Pons (tissue), 1 donor: Measurements from ENCODE around the gene LMO7.

Experiments used
- DNase-seq: peaks from one replicate; pipeline ENCODE4 v3.0.0-alpha.2; 2016; ENCODE audit warnings: low spot score

Gene LMO7

GRCh38 chr13:75635828-75636435 lies at the start of gene LMO7:
LMO7 (plus strand) TSS chr13:75636330; CDS start chr13:75636658, 328 bp downstream.
- DNase-seq, result no peak

GRCh38 chr13:75587679-75588078 lies 48.5 kb upstream of the LMO7 start:
- no peak for DNase-seq

GRCh38 chr13:75596657-75597182 lies 39.4 kb upstream of the LMO7 start:
- DNase-seq, result no peak

- DNase-seq, result no peak
These were observed 35.8 kb upstream of the LMO7 start for GRCh38 chr13:75600371-75600770.

GRCh38 chr13:75603038-75603437 lies 33.1 kb upstream of the LMO7 start:
- DNase-seq, result no peak

GRCh38 chr13:75607447-75607846 lies 28.7 kb upstream of the LMO7 start:
- no peak for DNase-seq

- DNase-seq, result no peak
These were observed 25.7 kb upstream of the LMO7 start for GRCh38 chr13:75610466-75610865.

- DNase-seq, result no peak
These were observed 23.8 kb upstream of the LMO7 start for GRCh38 chr13:75612354-75612753.

GRCh38 chr13:75617230-75617629 lies 18.9 kb upstream of the LMO7 start:
- no peak for DNase-seq

- no peak for DNase-seq
These were observed 17.8 kb upstream of the LMO7 start for GRCh38 chr13:75618308-75618707.

- DNase-seq, result no peak
These were observed 16.1 kb upstream of the LMO7 start for GRCh38 chr13:75620020-75620419.

- DNase-seq, result no peak
These were observed 15.0 kb upstream of the LMO7 start for GRCh38 chr13:75621147-75621546.

GRCh38 chr13:75628801-75629200 lies 7.3 kb upstream of the LMO7 start:
- no peak for DNase-seq

GRCh38 chr13:75633285-75633684 lies 2.8 kb upstream of the LMO7 start:
- no peak for DNase-seq

GRCh38 chr13:75635101-75635827 lies 866 bp upstream of the LMO7 start:
- DNase-seq, result no peak

GRCh38 chr13:75636436-75637180 lies 478 bp downstream of the LMO7 start:
- no peak for DNase-seq

- DNase-seq, result no peak
These were observed 1.1 kb downstream of the LMO7 start for GRCh38 chr13:75637181-75637750.

- DNase-seq, result no peak
These were observed 3.3 kb downstream of the LMO7 start for GRCh38 chr13:75639454-75639853.

GRCh38 chr13:75641026-75641425 lies 4.9 kb downstream of the LMO7 start:
- no peak for DNase-seq

- DNase-seq, result no peak
These were observed 7.1 kb downstream of the LMO7 start for GRCh38 chr13:75643182-75643581.

GRCh38 chr13:75643693-75644092 lies 7.6 kb downstream of the LMO7 start:
- no peak for DNase-seq

- no peak for DNase-seq
These were observed 9.0 kb downstream of the LMO7 start for GRCh38 chr13:75645141-75645540.
